ENCODE results near the gene GRIK4. TPM values are rescaled to one million over a fixed set of nuclear protein-coding genes. Genes with fewer than 3 reads are reported as not detected.
"Not testable (repeated sequence)": the region's sequence is repeated elsewhere in the genome, so short reads cannot be mapped to it uniquely, and the experiment has no call there.

GRIK4 gene
- total RNA-seq, 1 experiment from 2014 or later, result not detected

DNA sequence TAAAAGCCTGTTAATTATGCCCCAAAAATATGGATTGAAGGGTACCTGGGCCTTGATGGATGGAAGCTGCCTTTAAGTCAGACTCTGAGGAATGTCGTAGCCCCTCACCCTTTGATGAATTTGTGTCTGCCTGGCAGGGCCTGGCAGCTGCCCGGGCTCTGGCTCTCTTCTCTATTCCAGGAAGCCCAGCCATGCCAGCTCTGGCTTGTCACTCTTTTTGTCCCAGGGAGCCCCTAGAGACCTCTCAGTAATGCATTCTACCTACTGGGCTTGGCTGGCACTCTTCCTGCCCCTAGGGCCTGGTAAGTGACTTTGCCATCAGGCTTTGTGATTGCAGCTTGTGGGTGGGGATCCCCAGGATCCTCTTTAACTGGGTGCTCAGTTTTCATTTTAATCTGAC is 103.8 kb downstream of the GRIK4 start:
- H3K27me3 ChIP-seq (ENCODE audit: low read length), result peaks cover 38% of the 10 kb centered on the region; the same call in 1 of the 2 replicates
- H3K79me2 ChIP-seq (ENCODE audit: low read length), result no peaks in the 10 kb centered on the region
- H3K9me2 ChIP-seq (replicated peaks; ENCODE audit: low read length), result no peaks in the 10 kb centered on the region
- H3K4me2 ChIP-seq (ENCODE audit: low read length), result no peak overlapping the region
- no peak overlapping the region for H3K9ac ChIP-seq (ENCODE audit: low read length)
- no peak for TF ChIP-seq CTCF (conservative IDR thresholded peaks at IDR 0.05; ENCODE audit: low read depth, low read length)
- no peak for TF ChIP-seq EZH2 (IDR thresholded peaks at IDR 0.05; ENCODE audit: low read length, unreplicated experiment)
- no peak for TF ChIP-seq EZH2phosphoT487 (IDR thresholded peaks at IDR 0.05; ENCODE audit: borderline replicate concordance, low read length)
- H2AFZ ChIP-seq (ENCODE audit: low read length), result no peak overlapping the region
- ChIA-PET POLR2A (ENCODE audit: unreplicated experiment) (no interaction called here), CTCF (no interaction called here)
- no peak overlapping the region for H3K27ac ChIP-seq (ENCODE audit: low read length)
- H3K9me3 ChIP-seq (ENCODE audit: low read length), result peaks cover 17% of the 10 kb centered on the region; the same call in 1 of the 2 replicates
- H4K20me1 ChIP-seq (ENCODE audit: low read length), result no peaks in the 10 kb centered on the region
- intact Hi-C loops (cut with micrococcal nuclease), result no loop called here
- ATAC-seq (no peak), DNase-seq (no peak)
- no peaks in the 10 kb centered on the region for H3K36me3 ChIP-seq (ENCODE audit: low read depth, low read length)
- BruUV-seq (replicated peaks), result no TSS peak
- H3K4me1 ChIP-seq (ENCODE audit: insufficient read depth, low read length), result no peaks in the 10 kb centered on the region
- H3F3A ChIP-seq (ENCODE audit: low read length, unreplicated experiment), result no peaks in the 10 kb centered on the region
- H3K4me3 ChIP-seq (ENCODE audit: low read length), result no peak overlapping the region

- no peaks in the 10 kb centered on the region for H3K4me1 ChIP-seq (ENCODE audit: insufficient read depth, low read length)
- DNase-seq (no peak), ATAC-seq (no peak)
- H3K4me3 ChIP-seq (ENCODE audit: low read length), result no peak overlapping the region
- H3K27me3 ChIP-seq (ENCODE audit: low read length), result peaks cover 40% of the 10 kb centered on the region
- H3K36me3 ChIP-seq (ENCODE audit: low read depth, low read length), result no peaks in the 10 kb centered on the region
- H3K9me2 ChIP-seq (replicated peaks; ENCODE audit: low read length), result no peaks in the 10 kb centered on the region
- H4K20me1 ChIP-seq (ENCODE audit: low read length), result no peaks in the 10 kb centered on the region
- no peaks in the 10 kb centered on the region for H3K79me2 ChIP-seq (ENCODE audit: low read length)
- no peaks in the 10 kb centered on the region for H3F3A ChIP-seq (ENCODE audit: low read length, unreplicated experiment)
- CTCF ChIA-PET, result no interaction called here
- no peak overlapping the region for H3K9ac ChIP-seq (ENCODE audit: low read length)
- POLR2A ChIA-PET (ENCODE audit: unreplicated experiment), result no interaction called here
- no peak overlapping the region for H3K27ac ChIP-seq (ENCODE audit: low read length)
- no peak overlapping the region for H2AFZ ChIP-seq (ENCODE audit: low read length)
- peaks cover 17% of the 10 kb centered on the region; the same call in 1 of the 2 replicates for H3K9me3 ChIP-seq (ENCODE audit: low read length)
- intact Hi-C loops (cut with micrococcal nuclease), result no loop called here
- BruUV-seq (replicated peaks), result no TSS peak
- H3K4me2 ChIP-seq (ENCODE audit: low read length), result no peak overlapping the region
- no peak for TF ChIP-seq EZH2 (IDR thresholded peaks at IDR 0.05; ENCODE audit: low read length, unreplicated experiment)
- TF ChIP-seq EZH2phosphoT487 (IDR thresholded peaks at IDR 0.05; ENCODE audit: borderline replicate concordance, low read length), result no peak
- TF ChIP-seq CTCF (conservative IDR thresholded peaks at IDR 0.05; ENCODE audit: low read depth, low read length), result no peak
Measured at GRCh38 chr11:120618399-120618798, 106.9 kb downstream of the GRIK4 start.

DNA sequence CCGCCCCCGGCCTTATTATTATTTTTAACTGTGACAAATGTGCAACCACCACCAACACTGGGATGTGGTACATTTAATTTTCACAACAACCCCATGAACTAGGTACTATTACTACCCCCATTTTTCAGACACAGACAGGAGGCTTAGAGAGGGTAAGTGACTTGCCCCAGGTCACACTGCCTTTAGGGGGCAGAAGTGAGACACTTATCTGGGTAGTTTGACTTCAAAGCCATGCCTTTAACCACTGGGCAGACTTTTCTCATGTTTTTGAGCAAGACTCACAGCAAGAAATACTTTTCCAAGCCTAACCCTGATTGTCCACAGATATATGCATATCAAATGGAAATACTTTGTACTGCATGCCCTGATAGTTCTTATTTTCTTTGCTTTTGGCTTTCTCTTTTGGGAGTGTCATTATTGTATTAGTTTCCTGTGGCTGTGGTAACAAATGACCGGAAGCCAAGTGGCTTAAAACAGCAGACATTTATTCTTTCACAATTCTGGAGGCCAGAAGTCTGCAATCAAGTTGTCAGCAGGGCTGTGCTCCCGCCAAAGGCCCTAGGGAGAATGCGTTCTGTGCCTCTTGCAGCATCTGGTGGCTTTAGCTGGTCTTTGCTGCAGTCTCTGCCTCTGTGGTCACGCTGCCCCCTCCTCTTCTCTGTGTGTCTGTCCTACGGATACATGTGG is 110.8 kb downstream of the GRIK4 start:
- no TSS peak for BruUV-seq (replicated peaks)
- Histone ChIP-seq H3K4me3 (ENCODE audit: low read length) (no peak overlapping the region), H3F3A (ENCODE audit: low read length, unreplicated experiment) (no peaks in the 10 kb centered on the region), H3K9me3 (ENCODE audit: low read length) (peaks cover 14% of the 10 kb centered on the region; the same call in 1 of the 2 replicates), H3K4me1 (ENCODE audit: insufficient read depth, low read length) (no peaks in the 10 kb centered on the region), H3K9me2 (replicated peaks; ENCODE audit: low read length) (no peaks in the 10 kb centered on the region), H3K36me3 (ENCODE audit: low read depth, low read length) (no peaks in the 10 kb centered on the region), H4K20me1 (ENCODE audit: low read length) (no peaks in the 10 kb centered on the region), H2AFZ (ENCODE audit: low read length) (no peak overlapping the region), H3K27me3 (ENCODE audit: low read length) (peaks cover 62% of the 10 kb centered on the region), H3K79me2 (ENCODE audit: low read length) (no peaks in the 10 kb centered on the region), H3K9ac (ENCODE audit: low read length) (no peak overlapping the region), H3K4me2 (ENCODE audit: low read length) (no peak overlapping the region), H3K27ac (ENCODE audit: low read length) (no peak overlapping the region)
- ChIA-PET CTCF (no interaction called here), POLR2A (ENCODE audit: unreplicated experiment) (no interaction called here)
- TF ChIP-seq EZH2 (IDR thresholded peaks at IDR 0.05; ENCODE audit: low read length, unreplicated experiment) (no peak), EZH2phosphoT487 (IDR thresholded peaks at IDR 0.05; ENCODE audit: borderline replicate concordance, low read length) (no peak), CTCF (conservative IDR thresholded peaks at IDR 0.05; ENCODE audit: low read depth, low read length) (peak; percentile 55)
- ATAC-seq (no peak), DNase-seq (peak; percentile 22)
- intact Hi-C loops (cut with micrococcal nuclease), result no loop called here

GRCh38 chr11:120624992-120625391 is 113.4 kb downstream of the GRIK4 start:
- CTCF ChIA-PET; H2AFZ ChIP-seq (ENCODE audit: low read length); POLR2A ChIA-PET (ENCODE audit: unreplicated experiment): not testable (repeated sequence)

More at GRCh38 chr11:120624992-120625391, 113.4 kb downstream of the GRIK4 start:
- BruUV-seq (replicated peaks); H3K27ac ChIP-seq (ENCODE audit: low read length); H3K4me3 ChIP-seq (ENCODE audit: low read length); H3K9me3 ChIP-seq (ENCODE audit: low read length); H3K4me1 ChIP-seq (ENCODE audit: insufficient read depth, low read length); ATAC-seq; H3K9ac ChIP-seq (ENCODE audit: low read length); H3K79me2 ChIP-seq (ENCODE audit: low read length); H3K36me3 ChIP-seq (ENCODE audit: low read depth, low read length); H3F3A ChIP-seq (ENCODE audit: low read length, unreplicated experiment); intact Hi-C loops (cut with micrococcal nuclease); DNase-seq; H3K9me2 ChIP-seq (replicated peaks; ENCODE audit: low read length); H4K20me1 ChIP-seq (ENCODE audit: low read length); H3K4me2 ChIP-seq (ENCODE audit: low read length): not testable (repeated sequence)
- H3K27me3 ChIP-seq (ENCODE audit: low read length), result peaks cover 82% of the 10 kb centered on the region

All from PC-3 (cell line).